GM23338 (cell line): ENCODE measurements around the gene MYLK4.

Experiments
- CREB1 ChIP-seq: fragments of 250-450 bp; sonication (Bioruptor Pico); IDR thresholded peaks from 2 replicates; pipeline ENCODE4 v1.5.0; 2020; ENCODE audit warnings: low read depth, mild to moderate bottlenecking, moderate library complexity
- CTCF ChIP-seq, 2 experiments: fragments of 200-600 bp in 1 of 2; sonication (generic) in 1 of 2; conservative IDR thresholded peaks; 2 replicates each; pipeline versions ENCODE4 v1.5.1 to v1.6.1; 2016 to 2017; ENCODE audit warnings: antibody characterized with exemption in 2 of 2, low read depth in 2 of 2, mild to moderate bottlenecking in 2 of 2, moderate library complexity in 1 of 2
- EZH2 ChIP-seq: fragments of 200-600 bp; sonication (generic); IDR thresholded peaks from one replicate; pipeline ENCODE4 v1.8.0; 2017; ENCODE audit warnings: antibody characterized with exemption, mild to moderate bottlenecking, low read depth; ENCODE audit not compliant: unreplicated experiment
- EZH2phosphoT487 ChIP-seq: fragments of 200-600 bp; sonication (generic); IDR thresholded peaks from one replicate; pipeline ENCODE4 v1.8.1; 2018; ENCODE audit warnings: antibody characterized with exemption; ENCODE audit not compliant: unreplicated experiment
- JUNB ChIP-seq: IDR thresholded peaks from one replicate; pipeline ENCODE4 v1.6.1; 2016; ENCODE audit warnings: antibody characterized with exemption; ENCODE audit not compliant: unreplicated experiment
- NANOG ChIP-seq: IDR thresholded peaks from 2 replicates; pipeline ENCODE4 v1.6.1; 2016; ENCODE audit warnings: antibody characterized with exemption, borderline replicate concordance
- POLR2AphosphoS5 ChIP-seq: IDR thresholded peaks from 2 replicates; pipeline ENCODE4 v1.6.1; 2016; ENCODE audit warnings: antibody characterized with exemption, low read depth
- REST ChIP-seq: IDR thresholded peaks from one replicate; pipeline ENCODE4 v1.6.1; 2018; ENCODE audit warnings: antibody characterized with exemption; ENCODE audit not compliant: unreplicated experiment
- ZNF114 ChIP-seq: fragments of 250-450 bp; sonication (Bioruptor Pico); IDR thresholded peaks from 2 replicates; pipeline ENCODE4 v1.5.0; 2020; ENCODE audit warnings: mild to moderate bottlenecking, moderate library complexity
- ZNF331 ChIP-seq: fragments of 250-450 bp; sonication (Bioruptor Pico); IDR thresholded peaks from 2 replicates; pipeline ENCODE4 v1.5.0; 2020; ENCODE audit warnings: low read depth, mild to moderate bottlenecking, moderate library complexity
- ZNF462 ChIP-seq: fragments of 250-450 bp; sonication (Bioruptor Pico); IDR thresholded peaks from 2 replicates; pipeline ENCODE4 v1.5.0; 2020; ENCODE audit warnings: mild to moderate bottlenecking, moderate library complexity

DNA sequence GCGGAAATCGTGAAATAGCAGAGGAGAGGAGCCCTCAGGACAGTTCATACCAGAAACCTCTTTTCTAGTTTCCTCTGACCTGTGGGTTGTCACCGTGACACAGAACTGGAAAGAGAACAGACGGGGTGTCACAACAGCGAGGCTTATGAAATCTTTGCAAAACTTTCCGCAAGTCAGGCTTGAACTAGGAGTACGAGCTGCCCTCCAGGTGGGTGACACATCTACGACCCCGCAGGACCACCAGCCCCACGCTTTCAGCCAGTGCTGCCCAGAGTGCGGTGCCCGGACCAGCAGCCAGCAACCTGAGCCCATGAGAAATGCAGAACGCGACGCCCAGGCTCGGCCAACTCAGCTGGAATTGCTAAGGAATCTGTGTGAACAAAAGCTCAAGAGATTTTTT, 45.2 kb upstream of the MYLK4 start:
- TF ChIP-seq POLR2AphosphoS5 (no peak), CTCF (conservative IDR thresholded peaks at IDR 0.05; ENCODE audit: low read depth in 2 of 2) (no peak), REST (no peak), EZH2 (no peak), ZNF331 (no peak), EZH2phosphoT487 (no peak), NANOG (no peak), JUNB (no peak), CREB1 (no peak), ZNF114 (CRISPR knock-in tag) (no peak), ZNF462 (CRISPR knock-in tag) (no peak)
